ENCODE measurements around the gene TAF7L. TPM values are rescaled to one million over a fixed set of nuclear protein-coding genes. Genes with fewer than 3 reads are reported as not detected.
"Not testable (repeated sequence)": the region's sequence is repeated elsewhere in the genome, so short reads cannot be mapped to it uniquely, and the experiment has no call there.

Gene TAF7L
- total RNA-seq, result not detected

- CTCF ChIA-PET, result no interaction called here
- H3K4me3 Mint-ChIP-seq, result no peak within 1 kb of the TSS
Measured at GRCh38 chrX:101290957-101291603, at the start of gene TAF7L. TSS of gene TAF7L (minus strand) at chrX:101291334. CDS start at chrX:101287543, 3,791 bp downstream.

GRCh38 chrX:101337776-101338271 lies 46.7 kb upstream of the TAF7L start:
- H3K9me3 Mint-ChIP-seq, result no peaks in the 10 kb centered on the region
- no peaks in the 10 kb centered on the region for H3K36me3 Mint-ChIP-seq (ENCODE audit: low read depth)
- no peaks in the 10 kb centered on the region for H3K27me3 Mint-ChIP-seq
- H3K4me3 Mint-ChIP-seq, result no peak overlapping the region
- ChIA-PET POLR2A (no interaction called here), CTCF (no interaction called here)
- no peak for DNase-seq
- H3K4me1 Mint-ChIP-seq, result no peaks in the 10 kb centered on the region
- no peak overlapping the region for H3K27ac Mint-ChIP-seq

More at GRCh38 chrX:101290957-101291603, at the start of gene TAF7L:
- no peaks in the 10 kb centered on the region for H3K36me3 Mint-ChIP-seq (ENCODE audit: low read depth)
- H3K27ac Mint-ChIP-seq, result no peak within 1 kb of the TSS
- POLR2A ChIA-PET, result no interaction called here
- no peak for DNase-seq
- H3K9me3 Mint-ChIP-seq, result no peaks in the 10 kb centered on the region
- peaks cover 3% of the 10 kb centered on the region for H3K27me3 Mint-ChIP-seq
- H3K4me1 Mint-ChIP-seq, result no peaks in the 10 kb centered on the region

GRCh38 chrX:101334310-101334709 lies 43.2 kb upstream of the TAF7L start:
- DNase-seq; H3K27ac Mint-ChIP-seq; H3K27me3 Mint-ChIP-seq; CTCF ChIA-PET; H3K36me3 Mint-ChIP-seq (ENCODE audit: low read depth); H3K4me3 Mint-ChIP-seq; POLR2A ChIA-PET; H3K9me3 Mint-ChIP-seq; H3K4me1 Mint-ChIP-seq: not testable (repeated sequence)

- H3K36me3 Mint-ChIP-seq (ENCODE audit: low read depth); H3K27me3 Mint-ChIP-seq; H3K27ac Mint-ChIP-seq; DNase-seq; CTCF ChIA-PET; H3K4me3 Mint-ChIP-seq; H3K4me1 Mint-ChIP-seq; POLR2A ChIA-PET; H3K9me3 Mint-ChIP-seq: not testable (repeated sequence)
Measured at GRCh38 chrX:101326600-101326999, 35.5 kb upstream of the TAF7L start.

- CTCF ChIA-PET, result no interaction called here
- H3K4me1 Mint-ChIP-seq, result no peaks in the 10 kb centered on the region
- H3K27ac Mint-ChIP-seq, result no peak overlapping the region
- no peaks in the 10 kb centered on the region for H3K9me3 Mint-ChIP-seq
- H3K4me3 Mint-ChIP-seq, result no peak overlapping the region
- no peaks in the 10 kb centered on the region for H3K27me3 Mint-ChIP-seq
- DNase-seq, result no peak
- no peaks in the 10 kb centered on the region for H3K36me3 Mint-ChIP-seq (ENCODE audit: low read depth)
- POLR2A ChIA-PET, result no interaction called here
Measured at GRCh38 chrX:101303790-101304189, 12.7 kb upstream of the TAF7L start.

GRCh38 chrX:101295603-101296002 lies 4.5 kb upstream of the TAF7L start:
- H3K4me1 Mint-ChIP-seq; H3K4me3 Mint-ChIP-seq; H3K9me3 Mint-ChIP-seq; H3K27ac Mint-ChIP-seq; H3K36me3 Mint-ChIP-seq (ENCODE audit: low read depth); POLR2A ChIA-PET; H3K27me3 Mint-ChIP-seq; DNase-seq: not testable (repeated sequence)
- CTCF ChIA-PET, result interaction anchor here (1.5 kb wide), 1 partner anchor 8 kb away, joined by 3 read pairs; no protein-coding TSS in a partner anchor

- no peak for DNase-seq
- Mint-ChIP-seq H3K36me3 (ENCODE audit: low read depth) (no peaks in the 10 kb centered on the region), H3K4me1 (no peaks in the 10 kb centered on the region), H3K4me3 (no peak overlapping the region), H3K27me3 (peaks cover 3% of the 10 kb centered on the region), H3K27ac (no peak overlapping the region), H3K9me3 (no peaks in the 10 kb centered on the region)
- POLR2A ChIA-PET, result no interaction called here
- CTCF ChIA-PET, result interaction anchor here (0.5 to 1.0 kb wide), 3 partner anchors 9 to 530 kb away, joined by 3 to 4 read pairs (median 3); no protein-coding TSS in a partner anchor
Measured at GRCh38 chrX:101287402-101287801, 3.7 kb downstream of the TAF7L start.

- no peak for DNase-seq
- POLR2A ChIA-PET, result no interaction called here
- no peaks in the 10 kb centered on the region for H3K9me3 Mint-ChIP-seq
Measured at GRCh38 chrX:101276238-101276637, 14.9 kb downstream of the TAF7L start.

GRCh38 chrX:101274198-101274597 lies 16.9 kb downstream of the TAF7L start:
- no peaks in the 10 kb centered on the region for H3K4me1 Mint-ChIP-seq
- H3K27me3 Mint-ChIP-seq, result no peaks in the 10 kb centered on the region
- H3K9me3 Mint-ChIP-seq, result no peaks in the 10 kb centered on the region
- no peak for DNase-seq
- no peak overlapping the region for H3K4me3 Mint-ChIP-seq
- ChIA-PET POLR2A (no interaction called here), CTCF (no interaction called here)
- H3K36me3 Mint-ChIP-seq (ENCODE audit: low read depth), result no peaks in the 10 kb centered on the region
- no peak overlapping the region for H3K27ac Mint-ChIP-seq

More at GRCh38 chrX:101276238-101276637, 14.9 kb downstream of the TAF7L start:
- no peaks in the 10 kb centered on the region for H3K4me1 Mint-ChIP-seq
- H3K27ac Mint-ChIP-seq, result no peak overlapping the region
- no peaks in the 10 kb centered on the region for H3K36me3 Mint-ChIP-seq (ENCODE audit: low read depth)
- CTCF ChIA-PET, result no interaction called here
- H3K27me3 Mint-ChIP-seq, result no peaks in the 10 kb centered on the region
- H3K4me3 Mint-ChIP-seq, result no peak overlapping the region

- Mint-ChIP-seq H3K4me1 (no peaks in the 10 kb centered on the region), H3K36me3 (ENCODE audit: low read depth) (no peaks in the 10 kb centered on the region), H3K9me3 (no peaks in the 10 kb centered on the region), H3K27me3 (no peaks in the 10 kb centered on the region), H3K4me3 (no peak overlapping the region), H3K27ac (no peak overlapping the region)
- ChIA-PET CTCF (interaction anchor here (0.6 kb wide), 1 partner anchor 98 kb away, joined by 3 read pairs; no protein-coding TSS in a partner anchor), POLR2A (no interaction called here)
- DNase-seq, result no peak
Measured at GRCh38 chrX:101265869-101266428, 25.2 kb downstream of the TAF7L start.

- Mint-ChIP-seq H3K36me3 (ENCODE audit: low read depth) (no peaks in the 10 kb centered on the region), H3K9me3 (no peaks in the 10 kb centered on the region), H3K4me3 (no peak overlapping the region), H3K4me1 (no peaks in the 10 kb centered on the region), H3K27ac (no peak overlapping the region), H3K27me3 (no peaks in the 10 kb centered on the region)
- POLR2A ChIA-PET, result no interaction called here
- CTCF ChIA-PET, result no interaction called here
- DNase-seq, result no peak
Measured at GRCh38 chrX:101263766-101264165, 27.4 kb downstream of the TAF7L start.

- POLR2A ChIA-PET, result no interaction called here
- Mint-ChIP-seq H3K27ac (no peak overlapping the region), H3K9me3 (no peaks in the 10 kb centered on the region)
Measured at GRCh38 chrX:101262590-101262989, 28.5 kb downstream of the TAF7L start.

GRCh38 chrX:101260435-101260834 lies 30.7 kb downstream of the TAF7L start:
- Mint-ChIP-seq H3K9me3 (no peaks in the 10 kb centered on the region), H3K27ac (no peak overlapping the region), H3K4me1 (peaks cover 4% of the 10 kb centered on the region), H3K4me3 (no peak overlapping the region), H3K27me3 (no peaks in the 10 kb centered on the region), H3K36me3 (ENCODE audit: low read depth) (no peaks in the 10 kb centered on the region)
- no peak for DNase-seq
- ChIA-PET CTCF (no interaction called here), POLR2A (no interaction called here)

More at GRCh38 chrX:101262590-101262989, 28.5 kb downstream of the TAF7L start:
- peaks cover 3% of the 10 kb centered on the region for H3K4me1 Mint-ChIP-seq
- no peaks in the 10 kb centered on the region for H3K36me3 Mint-ChIP-seq (ENCODE audit: low read depth)
- no peak overlapping the region for H3K4me3 Mint-ChIP-seq
- CTCF ChIA-PET, result no interaction called here
- no peak for DNase-seq
- no peaks in the 10 kb centered on the region for H3K27me3 Mint-ChIP-seq

GRCh38 chrX:101258259-101258581 lies 32.9 kb downstream of the TAF7L start:
- H3K27me3 Mint-ChIP-seq, result no peaks in the 10 kb centered on the region
- peaks cover 4% of the 10 kb centered on the region for H3K4me1 Mint-ChIP-seq
- no peaks in the 10 kb centered on the region for H3K36me3 Mint-ChIP-seq (ENCODE audit: low read depth)
- DNase-seq, result no peak
- no peaks in the 10 kb centered on the region for H3K9me3 Mint-ChIP-seq
- H3K4me3 Mint-ChIP-seq, result no peak overlapping the region
- POLR2A ChIA-PET, result no interaction called here
- CTCF ChIA-PET, result no interaction called here
- no peak overlapping the region for H3K27ac Mint-ChIP-seq
